Measurements from ENCODE around the gene IRF6.
A peak's percentile ranks its signal among the peaks of the same experiment; 100 is the strongest.

IRF6 gene

DNA sequence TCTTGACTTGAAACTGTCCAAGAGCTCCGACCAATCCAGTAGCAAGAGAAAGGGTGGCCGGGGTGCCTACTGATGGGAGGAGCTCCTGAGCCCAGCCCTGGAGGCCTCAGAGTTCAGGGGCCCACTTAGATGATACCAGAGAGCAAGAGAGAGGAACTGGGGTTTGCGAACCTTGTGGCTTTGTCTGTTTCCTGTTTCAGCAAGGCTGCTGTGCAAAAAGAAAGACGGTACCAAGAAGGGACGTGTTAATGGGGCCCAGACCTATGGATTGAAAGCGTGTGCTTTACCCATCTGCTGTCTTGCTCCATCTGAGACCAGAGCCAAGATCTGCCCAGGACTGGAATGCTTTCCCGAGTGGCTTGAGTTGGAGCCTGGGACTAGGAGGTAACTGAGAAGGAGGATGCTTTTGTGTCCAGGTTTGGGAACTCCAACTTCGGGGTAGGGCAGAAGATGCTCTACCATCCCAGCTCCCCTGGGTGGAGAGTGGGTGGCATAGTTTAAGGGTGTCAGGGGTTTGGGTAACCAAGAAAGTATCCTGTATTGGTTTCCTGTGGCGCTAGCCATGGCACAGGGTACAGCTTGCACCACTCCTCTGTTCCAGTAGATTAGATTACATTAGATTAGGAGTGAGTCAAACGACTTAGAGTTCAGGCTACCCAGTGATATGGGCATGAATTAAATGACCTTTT lies 49.9 kb downstream of the IRF6 start, which contains the start of gene TRAF3IP3:
TSS of gene TRAF3IP3 (plus strand) at position 128 of the 689 bp plus-strand sequence. CDS start 3,987 bp downstream, outside the sequence.
- DNase-seq, result peak; percentile 65

DNA sequence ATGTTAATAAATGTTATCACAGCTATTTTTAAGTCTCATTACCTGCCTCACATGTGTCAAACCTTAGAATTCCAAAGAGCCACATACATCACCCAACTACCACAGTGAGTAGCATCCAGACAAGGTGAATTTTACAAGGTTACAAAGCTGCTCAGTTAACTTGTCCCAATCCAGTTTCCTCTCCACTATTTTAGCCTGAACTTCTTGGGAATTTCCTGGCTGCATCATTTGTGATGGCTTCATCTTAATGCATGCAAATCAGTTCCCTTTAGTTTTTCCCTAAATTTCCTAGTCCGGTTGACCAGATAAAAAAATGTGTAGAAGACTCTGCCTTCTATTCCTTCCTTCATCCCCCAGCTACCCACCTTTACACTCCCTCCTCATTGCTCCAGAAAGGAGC lies 50.7 kb downstream of the IRF6 start:
- DNase-seq, result no peak

DNA sequence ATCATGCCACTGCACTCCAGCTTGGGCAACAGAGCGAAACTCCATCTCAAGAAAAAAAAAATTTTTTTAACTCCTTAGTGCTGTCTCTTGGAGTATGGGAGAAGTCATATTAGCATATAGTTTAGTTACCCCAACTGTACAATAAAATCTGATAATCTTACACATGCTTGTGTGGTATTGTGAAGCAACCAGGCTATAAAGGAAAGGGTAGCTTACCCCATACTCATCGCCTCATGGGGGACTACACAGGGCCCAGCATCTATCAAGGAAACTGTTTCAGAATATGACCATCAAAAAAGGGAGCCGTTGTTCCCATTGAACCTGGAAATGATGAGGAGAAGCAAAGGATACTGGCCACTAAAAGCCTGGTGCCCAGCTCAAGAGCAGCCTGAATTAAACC lies 53.1 kb downstream of the IRF6 start:
- no peak for DNase-seq

DNA sequence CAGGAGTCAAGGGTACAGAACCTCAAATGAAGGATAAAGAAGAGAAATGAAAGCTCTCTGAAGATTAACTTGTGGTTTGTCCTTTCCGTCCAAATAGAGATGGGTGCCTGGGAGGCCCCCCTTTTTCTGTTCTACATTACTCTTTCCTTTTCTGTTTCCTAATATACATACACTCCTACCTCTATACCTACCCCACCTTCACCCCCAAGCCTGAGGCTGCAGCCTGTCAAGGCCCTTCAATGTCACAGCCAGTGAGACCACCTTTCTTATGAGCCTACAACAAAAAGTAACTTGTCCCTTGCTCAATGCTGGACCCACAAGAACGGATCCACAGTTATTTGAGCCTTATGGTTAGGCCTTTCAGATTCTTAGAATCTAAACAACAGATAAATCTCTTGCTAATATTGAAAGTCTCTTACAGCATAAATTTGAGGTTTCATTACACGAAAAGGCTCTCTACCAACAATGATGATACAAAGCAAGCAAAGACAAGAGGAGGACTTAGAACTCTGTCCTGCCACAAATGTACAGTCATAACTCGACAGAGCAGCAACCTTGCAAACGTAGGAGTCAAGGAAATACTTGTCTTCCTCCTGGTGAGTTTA lies 54.2 kb downstream of the IRF6 start:
- DNase-seq, result no peak

DNA sequence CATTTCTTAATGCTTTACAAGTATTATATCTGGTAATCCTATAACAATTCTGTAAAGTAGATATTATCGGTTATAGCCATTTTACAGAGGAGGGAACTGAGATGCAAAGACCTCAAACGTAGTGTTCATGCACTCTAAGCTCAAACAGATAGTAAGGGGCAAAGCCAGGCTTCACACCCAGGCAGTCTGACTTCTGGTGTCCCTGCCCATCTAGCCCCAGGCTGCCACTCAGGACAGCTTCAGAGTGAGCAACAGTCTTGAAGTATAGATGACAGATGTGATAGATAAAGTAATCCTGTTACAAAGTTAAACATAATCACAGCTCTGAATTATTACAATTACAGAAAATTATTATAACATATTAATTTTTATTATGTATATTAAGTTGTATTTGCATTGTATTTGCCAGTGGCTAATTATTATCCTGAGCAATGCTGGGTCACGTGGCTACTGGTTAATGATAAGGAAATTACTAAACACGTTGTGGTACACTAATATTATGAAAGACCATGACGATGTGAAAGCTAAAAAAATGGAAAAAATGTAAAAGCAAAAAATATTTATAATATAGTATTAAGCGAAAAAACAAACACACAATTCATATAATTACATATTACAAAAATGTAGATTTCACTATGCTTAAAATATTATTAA lies 56.1 kb downstream of the IRF6 start:
- no peak for DNase-seq

DNA sequence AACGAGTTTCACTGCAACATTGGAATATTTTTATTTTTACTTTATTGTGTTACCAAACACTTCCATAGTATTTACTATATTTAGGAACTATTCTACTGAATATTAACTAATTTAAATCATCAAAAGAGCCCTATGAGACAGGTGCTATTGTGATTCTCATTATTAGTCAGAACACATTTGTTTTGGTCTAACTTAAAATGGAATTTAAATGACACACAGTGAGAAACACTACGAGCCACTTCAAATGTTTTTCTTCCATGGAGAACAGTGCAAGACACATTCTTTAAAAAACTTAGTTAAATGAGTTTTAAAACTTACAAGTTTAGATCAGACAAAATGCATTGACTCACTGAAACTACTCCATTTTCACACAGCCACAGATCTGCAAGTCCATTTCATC lies 56.7 kb downstream of the IRF6 start:
- DNase-seq, result no peak

DNA sequence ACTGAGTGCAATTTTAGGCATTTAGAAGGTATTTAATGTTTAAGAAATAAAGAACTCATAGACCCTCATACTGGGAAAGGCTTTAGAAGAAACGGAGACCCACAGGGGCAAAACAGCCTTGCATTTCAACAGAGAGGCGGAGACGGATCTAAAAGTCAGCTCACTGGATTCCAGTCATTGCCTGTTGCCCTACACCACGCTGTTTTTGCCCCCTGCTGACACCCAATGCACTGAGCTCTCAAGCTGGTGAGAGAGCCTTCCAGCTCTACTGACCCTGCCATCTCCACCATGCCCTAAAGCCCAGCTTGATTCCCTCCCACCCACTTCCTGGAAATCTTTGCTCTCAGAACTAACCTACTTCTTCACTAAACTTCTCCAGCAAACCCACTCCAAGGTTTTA lies 57.3 kb downstream of the IRF6 start:
- DNase-seq, result no peak

DNA sequence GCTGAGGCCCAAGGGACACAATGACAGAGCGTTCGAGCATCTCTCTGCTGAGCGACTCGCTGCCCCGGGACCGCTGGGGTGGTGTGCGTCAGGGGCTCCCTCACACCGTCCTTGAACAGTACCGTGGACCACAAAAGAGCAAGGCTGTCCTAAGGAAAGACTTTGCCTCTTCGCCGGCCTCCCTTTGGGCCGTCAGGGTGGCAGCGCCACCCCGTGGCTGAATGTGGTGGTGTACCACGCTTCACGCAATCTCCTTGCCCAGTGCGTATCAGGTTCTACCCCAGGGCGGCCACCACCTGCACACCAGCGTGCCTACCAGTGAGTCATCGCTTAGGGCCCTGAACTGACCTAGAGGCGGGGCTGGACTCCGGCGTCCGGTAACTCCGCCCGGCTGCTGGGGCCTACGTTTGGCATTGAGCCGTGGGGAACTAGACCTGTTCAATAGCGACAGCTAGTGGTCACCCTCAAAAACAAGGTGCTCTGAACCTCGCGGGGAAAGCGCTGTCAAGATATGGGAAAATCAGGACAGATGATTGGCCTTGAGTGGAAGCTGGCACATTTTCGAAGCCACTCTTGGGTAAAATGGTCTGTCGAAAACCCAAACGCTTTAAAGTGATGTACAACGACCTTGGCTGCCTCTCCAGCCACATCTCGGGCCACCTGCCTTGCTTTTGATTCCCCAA lies 58.2 kb downstream of the IRF6 start:
- DNase-seq, result peak; percentile 97

DNA sequence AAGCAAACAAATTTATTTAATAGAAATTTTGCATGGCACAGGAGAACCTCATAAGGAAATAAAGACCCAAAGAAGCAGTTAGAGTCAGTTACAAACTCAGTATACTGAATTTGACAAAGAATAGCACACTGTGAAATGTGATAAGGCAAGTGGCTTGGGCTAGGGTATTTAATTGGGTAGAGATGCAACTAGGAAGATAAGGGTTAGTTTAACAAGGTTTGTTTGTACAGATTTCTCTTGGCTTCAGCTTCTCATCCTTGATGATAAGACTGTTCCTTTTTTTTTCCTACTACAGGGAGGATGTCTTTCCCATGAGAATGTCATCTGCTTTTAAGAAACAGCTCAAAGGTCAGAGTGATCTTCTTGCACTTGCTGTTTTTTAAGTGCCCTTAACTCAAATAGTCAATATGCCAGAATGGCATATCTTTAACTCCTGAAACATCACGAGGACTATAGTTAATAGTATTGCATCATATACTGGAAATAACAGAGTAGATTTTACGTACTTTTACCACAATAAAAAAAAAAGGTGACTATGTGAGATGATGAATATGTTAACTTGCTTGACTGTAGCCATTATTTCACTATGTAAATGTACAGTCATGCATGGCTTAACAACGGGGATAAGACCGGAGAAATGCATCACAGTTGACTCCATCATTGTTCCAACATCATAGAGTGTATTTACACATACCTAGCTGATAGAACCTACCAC lies 59.3 kb downstream of the IRF6 start:
- DNase-seq, result no peak

DNA sequence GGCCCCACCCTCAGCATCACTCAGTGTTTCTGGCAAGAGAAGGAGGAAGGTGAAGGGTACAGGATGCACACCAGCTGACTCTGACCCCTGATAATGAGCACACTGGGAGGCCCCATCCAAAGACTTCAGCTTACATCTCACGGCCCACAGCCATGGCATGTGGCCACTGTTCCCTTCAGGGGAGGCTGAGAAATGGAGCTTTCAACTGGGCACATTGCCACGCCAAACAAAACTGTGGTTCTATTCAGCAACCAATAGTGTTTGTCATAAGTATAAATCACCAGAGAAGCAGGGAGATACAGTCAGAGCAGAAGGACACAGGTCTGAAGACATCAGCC lies 62.8 kb downstream of the IRF6 start:
- no peak for DNase-seq

DNA sequence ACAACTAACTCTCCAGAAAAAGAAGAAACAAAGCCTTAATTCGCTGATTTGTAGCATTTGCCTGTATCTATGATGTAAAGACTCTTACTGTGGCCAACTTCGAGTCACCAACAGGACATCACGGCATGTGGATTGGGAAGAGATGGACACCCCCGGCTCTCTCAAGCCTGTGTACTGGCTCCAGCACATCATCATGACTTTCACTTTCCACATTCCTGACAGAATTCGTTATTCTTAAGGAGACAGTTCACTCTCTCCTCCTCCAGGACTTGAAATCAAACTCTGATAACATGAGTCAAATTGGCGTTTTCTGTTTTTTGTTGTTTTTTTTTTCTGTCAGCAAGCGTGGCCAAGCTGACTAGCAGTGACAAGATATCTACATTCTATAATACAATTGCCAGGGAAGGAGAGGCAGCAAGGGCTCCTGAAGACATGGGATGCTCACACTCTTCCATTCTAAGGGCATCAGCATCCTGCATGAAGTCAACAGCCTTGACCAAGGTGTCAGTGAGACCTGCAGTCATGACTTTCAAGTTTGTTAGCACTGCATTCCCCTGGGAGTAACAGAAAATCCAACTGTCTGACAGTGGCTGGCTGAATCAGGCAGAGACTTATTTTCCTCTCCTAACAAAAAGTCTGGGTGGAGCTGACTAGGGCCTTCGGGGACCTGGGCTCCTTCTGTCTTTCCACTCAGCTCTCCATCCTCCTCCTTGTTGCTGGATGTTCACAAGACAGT lies 63.4 kb downstream of the IRF6 start:
- no peak for DNase-seq

DNA sequence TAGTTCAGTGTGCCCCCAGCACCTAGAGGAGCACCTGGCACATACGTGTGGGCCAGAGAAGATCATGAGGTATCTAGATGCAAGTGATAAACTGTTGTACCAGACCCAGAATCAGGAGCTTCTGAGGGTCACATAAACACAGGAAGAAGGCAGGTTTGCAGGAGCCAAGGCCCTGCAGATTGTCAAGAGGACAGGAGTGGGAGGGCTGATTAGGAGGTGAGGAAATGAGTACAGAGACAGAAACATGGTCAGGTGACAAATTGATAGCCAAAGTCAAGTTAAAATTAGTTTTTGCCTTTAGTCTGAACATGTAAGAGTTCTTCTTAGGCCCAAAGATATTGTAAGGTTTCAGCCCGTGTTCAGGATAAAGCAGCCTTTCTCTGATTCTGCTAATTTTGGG lies 64.1 kb downstream of the IRF6 start:
- DNase-seq, result no peak

DNA sequence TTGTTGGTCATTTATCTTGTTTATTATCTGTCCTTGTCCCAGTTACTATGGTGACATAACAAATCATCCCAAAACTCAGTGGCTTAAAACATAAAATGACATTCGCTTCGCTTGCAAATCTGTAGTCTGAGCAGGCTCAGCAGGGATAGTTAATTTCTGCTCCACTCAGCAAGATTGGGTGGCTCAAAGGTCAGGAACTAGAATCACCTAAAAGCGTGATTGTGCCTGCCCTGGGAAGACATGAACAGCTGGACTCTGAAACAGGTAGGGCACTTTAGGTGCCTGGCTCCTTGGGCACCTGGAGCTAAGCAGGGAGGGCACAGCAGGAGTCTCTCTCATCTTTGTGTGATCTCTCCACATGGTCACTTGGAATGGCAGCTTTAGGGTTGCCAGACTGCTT lies 64.7 kb downstream of the IRF6 start:
- no peak for DNase-seq

DNA sequence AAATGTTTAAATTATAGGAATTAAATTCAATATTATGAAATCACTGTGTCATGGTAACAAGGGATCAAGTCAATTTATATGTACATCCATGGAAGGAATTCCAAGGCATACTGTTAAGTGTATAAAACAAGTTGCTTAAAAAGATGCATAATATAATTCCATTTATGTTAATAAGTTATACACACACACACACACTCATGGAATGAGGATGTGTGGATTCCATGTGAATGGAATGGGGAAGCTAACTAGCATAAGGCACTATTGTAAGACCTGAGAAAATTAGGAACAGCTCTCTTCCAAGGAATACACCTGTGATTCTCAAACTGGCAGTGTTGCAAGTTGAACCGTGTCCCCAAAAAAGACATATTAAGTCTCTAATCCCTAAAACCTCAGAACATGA lies 67.7 kb downstream of the IRF6 start:
- DNase-seq, result no peak

DNA sequence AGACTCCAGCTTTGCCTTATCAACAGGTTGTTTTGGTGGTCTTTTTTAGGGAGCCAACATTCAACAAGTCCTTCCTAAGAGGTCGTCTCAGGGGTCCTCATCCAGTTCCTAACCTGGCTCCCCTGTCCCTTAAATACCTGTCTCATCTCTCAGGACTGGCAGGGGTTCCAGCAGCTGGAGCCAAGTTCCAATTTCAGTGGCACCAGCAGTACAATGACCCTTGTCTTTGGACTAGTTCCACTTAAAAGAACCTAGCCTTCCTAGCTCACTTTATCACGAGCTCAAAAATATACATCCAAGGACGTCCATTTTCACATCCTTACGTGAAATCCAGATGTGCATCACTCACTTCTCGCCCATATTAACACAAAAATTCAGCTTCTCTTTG lies 68.8 kb downstream of the IRF6 start:
- no peak for DNase-seq

DNA sequence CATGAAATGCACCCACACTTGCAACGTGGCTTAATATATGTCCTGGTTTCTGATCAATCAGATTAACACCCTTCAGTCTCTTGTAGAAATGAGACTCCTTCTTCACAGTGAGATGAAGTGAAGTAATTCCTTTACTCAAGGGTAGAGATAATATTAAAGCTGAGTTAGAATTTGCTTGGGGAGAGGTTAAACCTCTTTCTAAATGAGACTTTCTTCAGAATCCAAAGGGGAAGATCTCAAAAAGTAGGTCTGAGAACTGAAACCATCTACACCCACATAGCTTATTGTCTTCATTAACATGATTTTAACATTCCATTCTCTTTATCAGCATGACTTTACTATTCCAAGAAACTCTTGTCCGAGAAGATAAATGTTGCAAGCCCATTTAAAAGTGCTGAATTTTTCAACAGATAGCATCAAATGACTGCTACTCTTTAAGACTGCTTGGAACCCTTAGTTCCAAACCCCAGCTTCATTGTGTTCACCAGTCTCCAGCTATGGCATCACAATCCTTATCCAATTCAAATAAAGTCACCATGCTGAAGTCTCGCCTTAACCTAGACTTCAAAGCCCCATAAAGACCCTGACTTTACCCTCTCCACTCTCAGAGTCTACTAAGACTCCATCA lies 69.3 kb downstream of the IRF6 start:
- no peak for DNase-seq

All from activated CD4-positive, CD25-positive, alpha-beta regulatory T cell treated with anti-CD3 and anti-CD28 coated beads, Interleukin-2, amount 50 U/mL, for 72 hours (primary cell).